Thoracic aorta (tissue), 2 donors: Measurements from ENCODE around the gene RAP1GAP2. TPM values are rescaled to one million over a fixed set of nuclear protein-coding genes. Genes with fewer than 3 reads are reported as not detected.

Source experiments
- ATAC-seq: fragments of 150-250 bp; one replicate; pipeline ENCODE4 v1.8.0; 2017; ENCODE audit warnings: low read depth; ENCODE audit not compliant: insufficient number of reproducible peaks, low FRiP score
- DNase-seq: peaks from one replicate; pipeline ENCODE4 v3.0.0-alpha.2; 2020; ENCODE audit warnings: low spot score
- H3K27ac ChIP-seq, 2 donors: fragments of 200-600 bp; sonication (generic); 1 replicate in 1 of 2; 2 replicates in 1 of 2; pipeline ENCODE4 v1.5.1; 2016; ENCODE audit warnings: mild to moderate bottlenecking in 2 of 2, moderate library complexity in 2 of 2
- H3K27me3 ChIP-seq: fragments of 200-600 bp; sonication (generic); replicated peaks from 2 replicates; pipeline ENCODE4 v1.6.0; 2016; ENCODE audit warnings: mild to moderate bottlenecking; ENCODE audit not compliant: insufficient read depth
- H3K36me3 ChIP-seq: fragments of 200-600 bp; sonication (generic); one replicate; pipeline ENCODE4 v1.5.1; 2016
- H3K4me1 ChIP-seq, 2 donors: fragments of 200-600 bp; sonication (generic); 1 replicate in 1 of 2; 2 replicates in 1 of 2; pipeline versions ENCODE4 v1.5.1 to v1.6.0; 2016; ENCODE audit warnings: low read depth in 2 of 2, mild to moderate bottlenecking in 1 of 2; ENCODE audit not compliant: control insufficient read depth in 1 of 2
- H3K4me3 ChIP-seq: fragments of 200-600 bp; sonication (generic); 2 replicates; pipeline ENCODE4 v1.5.1; 2016; ENCODE audit warnings: mild to moderate bottlenecking
- H3K9me3 ChIP-seq: fragments of 200-600 bp; sonication (generic); 2 replicates; pipeline ENCODE4 v1.5.1; 2016
- total RNA-seq, 2 donors: library from RNA; depleted of rRNA; stranded (reverse); fragments of >200 nt; gene quantifications; one replicate each; pipeline versions ENCODE4 v1.1.0 to v1.2.3, GENCODE V29; 2016
- TF ChIP-seq, protein P1 (sequence below): fragments of 200-600 bp; sonication (generic); IDR thresholded peaks from one replicate; pipeline ENCODE4 v1.5.1; 2019; ENCODE audit warnings: antibody characterized with exemption

RAP1GAP2 gene
- total RNA-seq, 2 donors from 2014 or later: 10.0 to 12.4 TPM

DNA sequence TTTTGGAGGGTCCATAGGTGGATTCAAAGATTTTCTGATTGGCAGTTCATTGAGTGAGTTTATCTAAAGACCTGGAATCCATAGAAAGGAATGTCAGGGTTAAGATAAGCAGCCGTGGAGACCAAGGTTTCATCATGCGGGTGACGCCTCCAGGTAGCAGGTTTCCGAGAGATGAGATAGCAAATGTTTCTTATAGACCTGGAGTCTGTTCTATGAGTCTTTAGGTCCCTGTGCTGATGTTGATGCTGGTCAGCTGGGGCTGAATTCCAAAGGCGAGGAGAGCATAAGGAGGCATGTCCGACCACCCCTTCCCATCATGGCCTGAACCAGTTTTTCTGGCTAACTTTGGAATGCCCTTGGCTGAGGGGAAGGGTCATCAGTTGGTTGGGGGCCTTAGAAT, 80.2 kb downstream of the RAP1GAP2 start:
- H3K36me3 ChIP-seq: no peaks in the 10 kb centered on the region
- no peak overlapping the region for H3K27ac ChIP-seq
- ATAC-seq (no peak), DNase-seq (no peak)
- no peaks in the 10 kb centered on the region for H3K9me3 ChIP-seq
- no peak overlapping the region for H3K4me3 ChIP-seq
- TF ChIP-seq, protein P1, sequence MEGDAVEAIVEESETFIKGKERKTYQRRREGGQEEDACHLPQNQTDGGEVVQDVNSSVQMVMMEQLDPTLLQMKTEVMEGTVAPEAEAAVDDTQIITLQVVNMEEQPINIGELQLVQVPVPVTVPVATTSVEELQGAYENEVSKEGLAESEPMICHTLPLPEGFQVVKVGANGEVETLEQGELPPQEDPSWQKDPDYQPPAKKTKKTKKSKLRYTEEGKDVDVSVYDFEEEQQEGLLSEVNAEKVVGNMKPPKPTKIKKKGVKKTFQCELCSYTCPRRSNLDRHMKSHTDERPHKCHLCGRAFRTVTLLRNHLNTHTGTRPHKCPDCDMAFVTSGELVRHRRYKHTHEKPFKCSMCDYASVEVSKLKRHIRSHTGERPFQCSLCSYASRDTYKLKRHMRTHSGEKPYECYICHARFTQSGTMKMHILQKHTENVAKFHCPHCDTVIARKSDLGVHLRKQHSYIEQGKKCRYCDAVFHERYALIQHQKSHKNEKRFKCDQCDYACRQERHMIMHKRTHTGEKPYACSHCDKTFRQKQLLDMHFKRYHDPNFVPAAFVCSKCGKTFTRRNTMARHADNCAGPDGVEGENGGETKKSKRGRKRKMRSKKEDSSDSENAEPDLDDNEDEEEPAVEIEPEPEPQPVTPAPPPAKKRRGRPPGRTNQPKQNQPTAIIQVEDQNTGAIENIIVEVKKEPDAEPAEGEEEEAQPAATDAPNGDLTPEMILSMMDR: no peak
- no peaks in the 10 kb centered on the region for H3K27me3 ChIP-seq
- no peaks in the 10 kb centered on the region for H3K4me1 ChIP-seq

DNA sequence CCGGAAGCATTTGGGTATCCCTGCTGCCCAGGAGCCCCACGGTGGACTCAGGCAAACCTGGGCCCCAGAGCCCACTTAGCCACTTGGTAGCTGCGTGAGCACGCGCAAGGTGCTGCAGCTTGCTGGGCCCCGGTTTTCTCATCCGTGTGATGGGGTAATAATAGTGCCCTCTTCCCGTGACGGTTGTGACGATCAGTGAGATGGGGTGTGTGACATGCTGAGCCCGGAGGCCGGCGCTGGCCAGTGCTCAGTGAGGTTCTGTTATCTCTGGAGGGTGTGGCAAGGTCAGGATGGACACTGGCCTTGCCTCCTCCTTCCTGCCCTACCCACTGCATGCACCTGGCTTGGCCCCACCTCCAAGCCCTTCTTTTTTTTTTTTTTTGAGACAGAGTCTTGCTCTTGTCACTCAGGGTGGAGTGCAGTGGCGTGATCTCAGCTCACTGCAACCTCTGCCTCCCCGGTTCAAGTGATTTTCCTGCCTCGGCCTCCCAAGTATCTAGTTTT, 82.6 kb downstream of the RAP1GAP2 start:
- no peaks in the 10 kb centered on the region for H3K9me3 ChIP-seq
- no peak overlapping the region for H3K4me3 ChIP-seq
- no peaks in the 10 kb centered on the region for H3K27me3 ChIP-seq
- no peak for DNase-seq
- no peaks in the 10 kb centered on the region for H3K36me3 ChIP-seq
- no peaks in the 10 kb centered on the region for H3K4me1 ChIP-seq
- H3K27ac ChIP-seq: no peak overlapping the region
- TF ChIP-seq, protein P1: no peak
- no peak for ATAC-seq

DNA sequence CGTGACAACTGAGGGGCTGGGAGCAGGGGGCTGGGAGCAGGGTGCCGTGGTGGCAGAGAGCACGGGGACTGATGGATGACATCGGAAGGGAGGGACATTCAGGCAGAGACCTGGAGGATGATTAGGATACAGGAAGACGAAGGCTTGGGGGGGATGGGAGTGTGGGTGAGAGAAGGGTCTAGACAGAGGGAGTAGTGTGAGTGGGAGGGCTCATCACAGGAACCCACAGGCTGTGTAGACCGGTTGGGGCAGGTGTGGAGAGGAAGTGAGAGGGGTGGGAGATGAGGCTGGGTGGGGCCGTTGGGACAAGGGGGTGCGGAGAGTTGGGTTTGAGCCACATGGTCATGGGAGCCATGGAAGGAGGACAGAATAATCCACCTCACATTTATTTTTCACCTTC, 83.8 kb downstream of the RAP1GAP2 start:
- Histone ChIP-seq H3K27ac (no peak overlapping the region), H3K9me3 (no peaks in the 10 kb centered on the region), H3K4me1 (no peaks in the 10 kb centered on the region), H3K4me3 (no peak overlapping the region), H3K36me3 (no peaks in the 10 kb centered on the region), H3K27me3 (no peaks in the 10 kb centered on the region)
- DNase-seq: no peak
- ATAC-seq: no peak
- TF ChIP-seq, protein P1: no peak

DNA sequence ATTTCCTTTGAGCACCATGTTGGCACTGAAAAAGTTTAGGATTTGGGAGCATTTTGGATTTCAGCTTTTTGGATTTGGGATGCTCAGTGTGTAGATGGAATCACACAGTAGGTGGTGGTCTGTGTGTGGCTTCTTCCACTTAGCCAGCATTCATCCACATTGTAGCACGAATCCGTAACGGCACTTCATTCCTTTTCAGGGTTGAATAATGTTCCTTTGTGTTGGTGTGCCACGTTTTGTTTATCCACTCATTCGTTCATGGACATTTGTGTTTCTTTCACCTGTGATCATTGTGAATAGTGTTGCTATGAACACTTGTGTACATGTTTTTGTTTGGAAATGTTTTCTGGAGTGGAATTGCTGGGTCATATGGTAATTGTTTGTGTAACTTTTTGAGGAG, 85.1 kb downstream of the RAP1GAP2 start:
- DNase-seq (no peak), ATAC-seq (no peak)
- Histone ChIP-seq H3K4me3 (no peak overlapping the region), H3K36me3 (no peaks in the 10 kb centered on the region), H3K9me3 (no peaks in the 10 kb centered on the region), H3K27ac (no peak overlapping the region), H3K27me3 (no peaks in the 10 kb centered on the region), H3K4me1 (no peaks in the 10 kb centered on the region)
- TF ChIP-seq, protein P1: no peak

DNA sequence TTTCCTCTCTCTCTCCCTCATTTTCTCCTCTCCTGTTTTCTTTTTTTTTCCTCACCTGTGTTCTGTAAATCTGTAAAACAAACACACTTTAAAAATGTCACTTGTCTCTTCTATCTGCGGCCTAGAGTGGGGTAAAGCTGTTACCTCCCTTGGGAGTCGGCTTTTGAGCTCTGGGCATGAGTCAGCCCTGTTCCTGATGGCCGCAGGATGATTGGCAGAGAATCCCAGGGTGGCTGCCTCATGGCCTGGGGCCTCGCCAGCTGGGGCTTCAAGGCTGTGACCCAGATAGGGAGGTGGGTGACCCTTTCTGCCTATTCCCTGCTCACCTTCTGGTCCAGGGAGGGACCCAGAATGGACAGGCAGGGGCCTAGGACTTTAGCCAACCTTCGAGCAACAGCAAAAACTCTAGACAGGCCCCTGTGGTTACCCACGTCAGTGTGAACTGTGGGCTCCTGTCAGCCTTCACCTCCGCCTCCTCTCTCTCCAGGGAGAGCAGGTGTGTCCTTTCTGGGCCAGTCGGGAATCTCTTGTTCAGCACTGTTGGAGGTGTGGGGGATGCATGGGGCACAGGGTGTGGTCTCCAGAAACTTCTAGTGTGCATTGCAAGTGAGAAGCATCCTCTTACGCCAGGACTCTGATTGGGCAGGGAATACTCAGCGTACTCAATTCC, 87.4 kb downstream of the RAP1GAP2 start:
- Histone ChIP-seq H3K27ac (no peak overlapping the region), H3K4me1 (no peaks in the 10 kb centered on the region), H3K36me3 (no peaks in the 10 kb centered on the region), H3K27me3 (no peaks in the 10 kb centered on the region), H3K9me3 (no peaks in the 10 kb centered on the region), H3K4me3 (no peak overlapping the region)
- DNase-seq (no peak), ATAC-seq (no peak)
- TF ChIP-seq, protein P1: no peak
